GM23338 (cell line): ENCODE data around the gene C2.

Source experiments
- CTCF ChIP-seq, 2 experiments: fragments of 200-600 bp in 1 of 2; sonication (generic) in 1 of 2; conservative IDR thresholded peaks; 2 replicates each; pipeline versions ENCODE4 v1.5.1 to v1.6.1; 2016 to 2017; ENCODE audit warnings: antibody characterized with exemption in 2 of 2, low read depth in 2 of 2, mild to moderate bottlenecking in 2 of 2, moderate library complexity in 1 of 2
- EZH2 ChIP-seq: fragments of 200-600 bp; sonication (generic); IDR thresholded peaks from one replicate; pipeline ENCODE4 v1.8.0; 2017; ENCODE audit warnings: antibody characterized with exemption, mild to moderate bottlenecking, low read depth; ENCODE audit not compliant: unreplicated experiment
- EZH2phosphoT487 ChIP-seq: fragments of 200-600 bp; sonication (generic); IDR thresholded peaks from one replicate; pipeline ENCODE4 v1.8.1; 2018; ENCODE audit warnings: antibody characterized with exemption; ENCODE audit not compliant: unreplicated experiment

GRCh38 chr6:31886541-31886991, 41.0 kb upstream of the C2 start:
- TF ChIP-seq CTCF (conservative IDR thresholded peaks at IDR 0.05; ENCODE audit: low read depth in 2 of 2) = no peak
- TF ChIP-seq EZH2 = no peak
- no peak for TF ChIP-seq EZH2phosphoT487
